CD4-positive, alpha-beta T cell treated with Interleukin-10 for 1 hour (primary cell): ENCODE data around the gene LTA4H.
"Not testable (repeated sequence)": the region's sequence is repeated elsewhere in the genome, so short reads cannot be mapped to it uniquely, and the experiment has no call there.

Source experiments
- DNase-seq: peaks from one replicate; pipeline ENCODE4 v3.0.0-alpha.2; 2020

The LTA4H gene

DNA sequence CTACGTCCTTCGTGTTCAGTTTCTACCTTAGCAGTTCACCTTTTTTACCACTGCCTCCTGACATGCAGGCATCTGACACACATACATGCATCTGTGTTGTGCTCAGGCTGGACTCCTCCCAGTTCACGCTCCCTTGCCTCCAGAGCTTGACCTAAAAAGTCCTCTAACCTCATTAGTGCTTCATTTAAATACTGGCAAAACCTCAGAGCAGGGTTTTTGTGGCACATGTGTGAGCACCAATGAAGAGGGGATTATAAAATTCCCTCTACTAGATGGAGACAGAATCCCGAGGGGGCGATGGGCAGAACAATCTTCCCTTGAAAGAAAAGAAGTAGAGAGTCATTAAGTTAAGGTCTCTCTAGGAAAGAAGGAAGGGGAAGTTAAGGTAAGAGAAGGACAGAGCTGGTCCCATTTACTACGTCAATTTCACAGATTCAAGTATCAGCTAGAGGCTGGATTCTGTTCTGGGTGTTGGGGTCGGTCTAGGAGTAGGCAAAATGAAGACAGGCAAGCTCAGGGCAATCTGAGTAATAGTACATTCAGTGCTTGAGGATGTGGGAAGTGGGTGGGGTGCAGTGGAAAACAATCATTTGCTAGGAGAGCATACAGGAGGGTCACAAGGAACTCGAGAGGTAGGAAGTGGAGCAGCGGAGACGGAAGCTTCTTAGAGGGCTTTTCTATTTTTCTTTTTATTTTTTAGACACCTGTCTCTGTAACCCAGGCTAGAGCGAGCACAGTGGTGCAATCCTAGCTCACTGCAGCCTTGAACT is 46.7 kb downstream of the LTA4H start:
- no peak for DNase-seq

DNA sequence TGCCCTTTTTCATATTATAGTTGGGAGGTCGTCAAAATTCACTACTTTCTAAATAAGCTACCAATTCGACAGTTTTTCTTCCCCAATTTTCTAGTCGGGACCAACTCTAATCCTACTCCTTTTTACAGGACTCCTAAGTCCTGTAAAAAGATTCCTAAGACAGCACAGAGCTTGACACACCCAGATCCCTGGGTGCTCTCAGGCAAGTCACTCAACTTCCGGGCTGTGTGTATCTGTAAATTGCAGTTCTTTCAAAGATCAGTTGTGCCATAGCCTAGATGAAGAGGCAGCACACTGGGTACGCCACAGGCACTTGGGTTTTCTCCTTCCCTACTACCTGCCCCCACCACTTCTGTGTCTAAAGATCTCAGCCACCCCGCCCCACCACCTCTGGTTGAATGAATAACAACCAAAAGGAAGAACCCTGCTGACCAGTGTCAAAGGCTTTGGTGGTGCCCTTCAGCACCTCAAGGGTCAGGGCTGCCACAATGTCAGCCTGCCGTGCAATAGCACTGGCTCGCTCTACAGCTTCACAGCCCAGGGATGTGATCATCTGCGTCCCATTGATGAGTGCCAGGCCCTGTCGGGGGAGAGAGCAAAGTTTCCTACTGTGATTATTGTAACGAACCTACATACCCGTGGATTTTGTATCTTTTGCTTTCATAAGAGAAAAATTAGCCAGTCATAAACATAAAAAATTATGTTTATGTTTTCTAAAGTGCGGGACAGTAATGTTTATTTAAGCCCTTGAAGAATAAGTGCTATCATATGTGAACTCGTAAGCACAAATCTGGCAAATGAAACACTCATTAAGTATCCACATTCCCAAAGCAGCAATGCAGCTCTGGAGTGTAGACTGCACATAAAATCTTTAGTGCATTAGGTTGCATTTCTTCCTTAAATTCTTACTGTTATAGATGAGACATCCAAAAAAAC is 48.5 kb downstream of the LTA4H start:
- DNase-seq, result no peak

DNA sequence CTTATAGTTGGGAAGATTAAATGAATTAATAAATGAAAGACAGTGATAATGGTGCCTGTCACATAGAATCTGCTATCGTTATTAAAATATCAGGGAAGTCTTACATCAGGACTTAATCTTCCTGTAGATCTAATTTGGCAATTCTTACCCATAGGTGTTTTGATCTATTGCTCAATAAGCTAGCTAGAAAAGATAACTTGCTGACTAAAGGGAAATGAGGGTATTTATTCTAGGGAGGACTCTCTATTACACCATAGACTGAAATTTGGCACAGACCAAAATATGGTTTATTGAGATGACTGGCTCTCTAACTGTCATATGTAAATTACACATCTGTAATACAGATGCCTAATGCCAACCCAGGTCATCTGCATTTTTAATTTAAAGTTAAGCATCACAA is 50.7 kb downstream of the LTA4H start:
- no peak for DNase-seq

DNA sequence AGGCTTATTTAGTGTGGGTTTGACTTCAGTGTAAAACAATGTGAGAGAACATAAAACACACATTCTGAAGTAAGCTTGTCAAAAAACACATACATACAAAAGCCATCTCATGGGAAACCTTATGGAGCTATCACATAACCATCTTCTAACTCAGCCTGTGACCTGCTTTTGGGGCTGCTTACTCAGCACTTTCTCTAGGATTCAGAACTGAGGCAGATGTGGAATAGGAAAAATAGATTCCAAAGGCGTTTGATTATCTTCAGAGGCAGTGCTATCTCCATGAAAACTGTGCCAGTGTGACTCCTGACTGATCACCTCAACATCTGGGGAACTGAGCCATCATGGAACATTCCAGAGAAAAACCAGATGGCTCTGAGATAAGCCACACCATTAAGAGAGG is 52.8 kb downstream of the LTA4H start:
- DNase-seq, result no peak

DNA sequence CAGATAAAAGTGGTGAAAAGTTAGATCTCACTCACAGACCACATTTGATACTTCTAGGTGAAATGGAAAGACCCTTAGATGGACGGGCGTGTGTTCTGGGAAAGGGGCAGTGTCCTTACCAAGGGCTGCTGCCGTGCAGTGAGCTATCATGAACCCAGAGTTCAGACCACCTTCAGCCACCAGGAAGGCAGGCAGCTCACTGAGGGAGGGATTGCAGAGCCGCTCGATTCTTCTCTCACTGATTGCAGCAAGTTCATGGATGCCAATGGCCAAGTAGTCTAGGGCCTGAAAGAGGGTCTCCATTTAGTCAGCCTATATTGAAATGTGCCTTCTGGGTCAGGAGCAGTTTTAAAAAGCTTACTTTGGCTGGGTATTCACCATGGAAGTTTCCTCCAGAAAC is 55.0 kb downstream of the LTA4H start:
- DNase-seq, result no peak

DNA sequence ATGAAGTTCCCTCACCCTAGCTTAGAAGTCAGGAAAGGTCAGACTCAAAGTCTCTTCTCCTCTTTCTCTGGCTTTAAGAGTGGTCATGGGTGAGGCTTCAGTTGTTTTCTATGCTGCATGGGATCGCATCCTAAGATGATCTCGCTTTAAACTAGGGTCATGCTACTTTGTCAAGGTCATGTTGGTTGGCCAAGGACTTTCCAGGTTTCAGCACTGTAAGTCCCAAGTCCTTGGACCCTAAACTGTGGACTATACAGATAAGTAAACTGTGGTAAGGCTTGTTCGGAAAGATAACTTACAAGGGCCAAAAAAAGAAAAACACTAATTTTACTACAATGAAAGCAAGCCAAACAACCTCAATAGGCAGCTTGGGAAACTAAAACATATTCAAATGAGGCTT is 56.6 kb downstream of the LTA4H start:
- no peak for DNase-seq

DNA sequence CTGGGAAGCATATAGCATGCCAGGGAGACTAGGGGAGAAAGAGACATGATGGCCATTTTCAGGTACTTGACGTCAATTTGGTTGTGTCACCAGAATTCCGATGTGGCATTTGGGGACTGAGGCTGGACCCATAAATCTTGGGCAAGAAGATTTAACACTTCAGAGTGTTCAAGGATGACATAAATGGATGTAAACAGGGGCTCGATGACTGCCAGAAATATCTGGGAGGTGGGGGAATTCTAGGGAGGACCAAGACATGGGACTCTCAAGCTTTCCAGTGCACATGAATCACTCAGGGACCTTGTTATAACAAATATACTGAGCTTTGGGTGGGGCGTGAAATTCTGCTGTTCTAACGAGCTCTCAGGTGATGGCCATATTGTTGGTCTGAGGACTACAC is 57.0 kb downstream of the LTA4H start:
- no peak for DNase-seq

DNA sequence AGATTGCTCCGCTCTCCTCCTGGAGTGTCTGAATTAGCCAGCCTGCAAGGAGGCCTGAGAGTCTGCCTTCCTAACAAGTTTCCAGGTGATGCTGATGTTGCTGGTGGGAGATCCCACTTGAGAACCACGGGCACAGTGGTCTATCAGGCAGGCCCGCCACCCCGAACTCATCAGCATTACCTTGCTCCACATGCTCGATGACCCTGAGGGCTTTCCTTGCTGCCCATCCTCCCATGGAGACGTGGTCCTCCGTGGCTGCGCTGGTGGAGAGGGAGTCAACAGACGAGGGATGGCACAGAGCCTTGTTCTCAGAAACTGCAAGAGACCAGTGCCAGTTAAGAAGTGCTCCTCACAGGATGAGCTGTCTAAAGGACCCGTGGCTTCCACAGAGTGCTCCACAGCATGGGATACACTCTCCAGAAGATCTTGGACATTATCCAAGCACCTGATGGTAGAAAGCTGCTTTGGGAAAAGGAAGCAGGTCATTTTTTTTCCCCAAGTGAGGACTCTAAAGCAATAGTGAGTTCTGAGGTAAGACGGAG is 57.6 kb downstream of the LTA4H start:
- no peak for DNase-seq

DNA sequence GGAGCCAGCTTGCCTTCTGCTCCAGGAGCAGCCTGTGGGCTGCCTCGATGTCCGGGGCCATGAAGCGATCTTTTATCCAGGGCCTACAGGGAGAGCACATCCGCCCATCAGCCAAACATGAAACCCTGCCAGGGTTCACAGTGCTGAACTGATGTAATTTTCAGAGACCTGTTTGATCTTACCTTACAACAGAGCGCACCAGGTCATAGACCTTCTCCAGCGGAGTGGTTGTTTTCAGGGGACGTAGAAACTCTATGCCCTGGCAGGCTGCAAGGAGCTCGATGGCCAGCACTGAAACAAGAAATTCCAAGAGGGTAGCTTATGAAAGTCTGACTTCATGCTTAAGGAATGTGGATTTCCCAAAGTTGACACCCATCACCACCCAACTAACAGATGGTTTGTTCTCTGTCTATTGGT is 59.0 kb downstream of the LTA4H start:
- DNase-seq, result no peak

DNA sequence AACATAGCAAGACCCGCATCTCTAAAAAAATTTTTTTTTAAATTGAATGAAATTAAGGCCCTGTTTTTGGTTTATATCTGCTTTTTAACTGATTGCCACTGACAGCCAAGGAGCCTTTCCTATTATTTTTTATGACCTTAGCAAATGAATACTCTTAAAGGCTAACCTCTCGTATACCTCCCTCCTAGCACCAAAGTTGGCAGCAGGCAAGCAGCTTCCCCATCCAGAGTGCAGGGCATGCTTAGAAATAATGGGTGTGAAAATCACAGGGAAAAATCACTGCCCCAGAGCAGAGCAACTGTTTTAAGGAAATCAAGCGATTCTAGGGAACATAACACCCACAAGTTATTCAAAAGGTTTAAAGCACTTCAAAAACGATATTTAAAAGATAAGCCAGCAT is 59.9 kb downstream of the LTA4H start:
- no peak for DNase-seq

DNA sequence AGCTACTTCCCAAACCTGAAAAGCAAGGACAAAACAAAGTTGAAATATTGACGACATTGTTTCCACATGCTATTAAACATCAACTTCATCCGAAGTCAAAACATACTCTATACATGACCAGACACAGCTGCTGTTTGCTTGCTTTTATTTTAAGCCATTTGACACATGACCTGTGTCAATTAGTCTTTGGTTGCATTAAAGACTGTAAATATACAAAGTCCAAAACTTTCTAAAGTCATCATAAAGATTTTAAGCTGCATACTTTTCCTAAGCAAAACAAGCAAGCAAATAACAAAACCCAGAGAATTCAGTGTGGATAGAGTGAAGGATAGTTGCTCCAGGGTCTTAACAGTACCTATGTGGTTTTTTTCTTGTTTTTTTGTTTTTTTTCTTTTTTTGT is 61.0 kb downstream of the LTA4H start:
- no peak for DNase-seq

DNA sequence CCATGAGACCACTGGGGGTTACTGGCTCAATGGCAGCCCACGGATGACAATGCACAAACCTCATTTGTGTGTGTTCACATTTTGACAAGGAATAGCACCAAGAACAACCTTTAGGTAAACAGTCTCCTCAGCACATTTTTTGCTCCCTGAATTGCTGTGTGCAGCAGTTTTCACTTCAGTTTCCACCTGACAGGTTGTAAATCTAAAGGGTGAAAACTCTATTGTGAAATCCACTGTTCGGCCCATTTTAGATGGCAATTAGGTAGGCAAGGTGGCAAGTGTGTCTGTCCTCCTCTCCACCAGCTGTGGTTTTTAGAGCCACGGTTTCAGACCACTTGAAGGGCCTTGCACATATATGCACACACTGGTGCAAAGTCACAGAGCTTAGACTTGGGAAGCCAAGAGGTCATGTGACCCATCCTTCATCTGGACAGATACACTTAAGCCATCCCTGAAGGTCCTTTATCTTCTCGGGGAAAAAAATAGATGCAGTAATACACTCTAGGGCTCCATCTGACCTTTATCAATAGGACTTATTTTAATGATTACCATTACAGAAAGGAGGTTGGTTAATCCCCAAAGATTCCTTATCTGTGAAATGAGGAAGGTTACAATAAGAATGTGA is 62.4 kb downstream of the LTA4H start:
- DNase-seq, result no peak

DNA sequence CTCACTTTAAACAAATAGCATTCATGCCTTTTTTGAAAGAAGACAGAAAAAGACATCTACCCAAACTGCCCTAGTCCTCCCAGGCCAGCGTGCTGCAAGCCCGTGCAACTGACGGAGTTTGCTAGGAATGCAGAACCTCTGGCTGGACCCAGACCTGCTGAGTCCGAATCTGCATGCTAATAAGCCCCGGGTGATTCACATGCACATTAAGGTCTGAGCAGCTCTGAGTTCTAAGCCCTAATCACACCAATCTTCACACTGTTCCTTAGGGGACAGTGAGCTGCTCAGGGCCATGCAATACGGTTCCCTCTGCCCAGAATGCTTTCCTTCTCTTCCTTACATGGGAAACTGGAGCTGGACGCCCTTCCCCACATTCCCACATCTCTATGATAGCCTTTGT is 64.5 kb downstream of the LTA4H start:
- DNase-seq, result no peak

DNA sequence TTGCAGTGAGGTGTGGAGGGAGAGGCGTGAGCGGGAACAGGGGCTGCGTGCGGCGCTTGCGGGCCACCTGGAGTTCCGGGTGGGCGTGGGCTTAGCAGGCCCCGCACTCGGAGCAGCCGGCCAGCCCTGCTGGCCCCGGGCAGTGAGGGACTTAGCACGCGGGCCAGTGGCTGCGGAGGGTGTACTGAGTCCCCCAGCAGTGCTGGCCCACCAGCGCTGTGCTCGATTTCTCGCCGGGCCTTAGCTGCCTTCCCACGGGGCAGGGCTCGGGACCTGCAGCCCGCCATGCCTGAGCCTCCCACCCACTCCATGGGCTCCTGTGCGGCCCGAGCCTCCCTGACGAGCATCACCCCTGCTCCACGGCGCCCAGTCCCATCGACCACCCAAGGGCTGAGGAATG is 66.3 kb downstream of the LTA4H start:
- DNase-seq, result not testable (repeated sequence)

DNA sequence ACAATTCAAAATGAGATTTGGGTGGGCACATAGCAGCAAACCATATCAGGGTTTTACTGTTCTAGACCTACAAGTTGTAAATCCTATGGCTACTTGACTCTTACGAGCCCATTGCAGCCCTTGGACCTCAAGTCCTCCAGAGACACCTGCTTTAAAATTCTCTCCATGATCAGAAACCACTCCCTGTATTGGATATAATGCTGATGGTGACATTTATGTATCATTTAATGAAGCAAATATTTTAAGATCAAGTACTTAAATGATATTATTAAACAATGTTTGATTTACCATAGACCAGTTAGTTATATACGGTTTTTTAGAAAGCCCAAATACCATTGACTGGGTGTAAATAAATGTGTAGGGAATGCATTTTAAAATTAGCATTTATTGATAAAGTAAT is 68.1 kb downstream of the LTA4H start:
- DNase-seq, result no peak

DNA sequence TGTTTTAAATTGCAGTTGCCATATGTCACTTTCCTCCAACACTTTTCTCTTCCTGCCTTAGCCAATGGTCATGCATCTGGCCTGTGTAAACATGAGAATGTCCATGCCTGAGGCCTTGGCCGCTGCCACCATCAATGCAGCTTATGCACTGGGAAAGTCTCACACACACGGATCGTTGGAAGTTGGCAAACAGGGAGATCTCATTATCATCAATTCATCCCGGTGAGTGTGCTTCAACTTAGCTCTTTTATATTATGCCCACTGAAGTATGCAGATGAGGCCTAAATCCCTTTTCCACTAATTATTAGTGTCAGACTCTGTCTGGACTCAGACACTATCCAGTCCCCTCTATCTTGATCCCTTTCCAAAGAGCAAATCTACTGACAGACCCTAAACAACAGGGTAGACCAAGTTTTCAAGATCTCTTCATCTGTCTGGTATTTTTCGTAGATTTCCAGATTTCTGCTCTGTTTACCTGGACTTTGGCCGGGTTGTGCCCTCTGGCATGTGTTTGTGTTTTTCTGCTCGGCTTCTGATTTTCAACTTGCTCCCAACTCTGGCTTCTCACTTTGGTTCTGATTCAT is 69.0 kb downstream of the LTA4H start:
- no peak for DNase-seq

DNA sequence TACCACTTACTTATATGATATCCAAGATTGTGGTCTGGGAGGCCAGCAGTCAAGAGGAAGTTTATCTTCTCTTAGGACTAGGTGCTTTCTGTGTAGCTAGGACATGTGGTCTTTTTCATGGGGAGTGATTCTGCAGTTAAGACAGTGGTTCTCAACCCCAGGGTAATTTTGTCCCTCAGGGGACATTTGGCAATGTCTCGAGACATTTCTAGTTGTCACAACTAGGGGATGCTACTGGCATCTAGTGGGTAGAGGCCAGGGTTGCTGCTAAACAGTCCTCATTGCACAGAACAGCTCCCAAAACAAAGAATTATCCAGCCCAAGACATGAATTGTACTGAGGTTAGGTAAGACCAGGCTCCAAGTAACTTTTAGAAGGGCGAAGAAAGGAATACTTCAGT is 72.3 kb downstream of the LTA4H start:
- DNase-seq, result no peak

DNA sequence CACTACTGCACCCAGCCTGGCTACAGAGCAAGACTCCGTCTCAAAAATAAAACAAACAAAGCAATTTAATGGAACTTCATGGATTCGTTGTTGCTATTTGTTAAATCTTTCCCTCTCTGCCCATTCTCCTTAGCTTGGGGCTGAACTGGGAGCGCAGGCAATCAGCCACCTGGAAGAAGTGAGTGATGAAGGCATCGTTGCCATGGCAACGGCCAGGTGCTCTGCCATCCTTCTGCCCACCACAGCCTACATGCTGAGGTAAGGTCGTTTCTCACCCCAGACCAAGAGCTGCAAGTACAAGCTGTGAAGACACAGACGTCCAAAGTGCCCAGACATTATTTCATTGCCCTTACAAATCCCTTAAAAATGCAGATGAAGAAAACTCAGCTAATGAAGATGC is 73.2 kb downstream of the LTA4H start:
- no peak for DNase-seq

DNA sequence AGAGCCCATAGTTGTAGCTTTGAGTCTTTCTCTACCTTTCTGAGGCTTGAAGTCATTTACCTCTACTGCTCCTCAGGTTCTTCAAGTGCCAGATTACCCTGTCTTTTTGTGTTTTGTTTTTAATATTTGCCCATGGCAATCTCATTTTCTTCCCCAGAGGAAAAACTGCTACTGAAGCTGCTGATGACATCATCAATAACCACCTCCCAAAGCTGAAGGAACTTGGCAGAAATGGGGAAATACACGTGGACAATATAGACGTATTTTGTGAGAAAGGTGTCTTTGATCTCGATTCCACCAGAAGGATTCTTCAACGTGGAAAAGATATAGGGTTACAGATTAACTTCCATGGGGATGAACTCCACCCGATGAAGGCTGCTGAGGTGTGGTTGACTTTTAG is 75.1 kb downstream of the LTA4H start:
- DNase-seq, result no peak

DNA sequence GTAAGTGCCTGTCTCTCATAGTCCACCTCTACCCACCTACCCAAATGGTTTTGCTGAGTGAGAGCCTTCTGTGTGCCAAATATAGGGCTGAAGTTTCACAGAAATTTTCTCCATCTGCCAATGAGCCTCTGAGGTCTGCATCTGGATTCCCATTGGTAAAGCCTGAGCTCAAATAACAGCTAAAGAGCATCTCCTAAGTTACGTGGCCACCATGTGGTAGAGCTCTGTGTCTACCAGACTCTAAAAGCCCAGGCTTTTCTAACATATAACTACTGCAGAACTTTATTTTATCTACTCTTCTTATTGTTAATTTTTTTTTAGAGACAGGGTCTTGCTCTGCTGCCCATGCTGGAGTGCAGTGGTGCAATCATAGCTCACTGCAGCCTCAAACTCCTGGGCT is 76.3 kb downstream of the LTA4H start:
- no peak for DNase-seq

DNA sequence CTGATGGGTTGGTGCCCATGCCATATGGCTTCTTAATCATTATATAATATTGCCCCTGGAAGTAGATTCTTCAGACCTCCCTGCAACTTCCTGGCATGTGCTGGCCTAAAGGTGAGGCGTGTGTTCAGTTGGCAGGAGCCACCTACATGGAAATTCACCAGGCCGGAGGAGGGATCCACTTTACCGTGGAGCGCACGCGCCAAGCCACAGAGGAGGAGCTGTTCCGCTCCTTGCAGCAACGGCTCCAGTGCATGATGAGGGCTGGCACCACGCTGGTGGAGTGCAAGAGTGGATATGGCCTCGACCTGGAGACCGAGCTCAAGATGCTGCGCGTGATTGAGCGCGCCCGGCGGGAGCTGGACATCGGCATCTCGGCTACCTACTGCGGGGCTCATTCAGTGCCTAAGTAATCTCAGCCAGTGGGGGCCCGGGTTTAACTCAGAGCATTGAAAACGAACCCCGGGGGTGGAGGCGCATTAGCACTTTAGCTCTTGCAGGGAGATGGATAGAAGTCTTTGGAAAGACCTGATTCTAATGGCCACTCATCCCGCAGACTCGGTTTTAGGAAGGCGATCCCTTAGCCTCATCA is 78.7 kb downstream of the LTA4H start:
- no peak for DNase-seq

DNA sequence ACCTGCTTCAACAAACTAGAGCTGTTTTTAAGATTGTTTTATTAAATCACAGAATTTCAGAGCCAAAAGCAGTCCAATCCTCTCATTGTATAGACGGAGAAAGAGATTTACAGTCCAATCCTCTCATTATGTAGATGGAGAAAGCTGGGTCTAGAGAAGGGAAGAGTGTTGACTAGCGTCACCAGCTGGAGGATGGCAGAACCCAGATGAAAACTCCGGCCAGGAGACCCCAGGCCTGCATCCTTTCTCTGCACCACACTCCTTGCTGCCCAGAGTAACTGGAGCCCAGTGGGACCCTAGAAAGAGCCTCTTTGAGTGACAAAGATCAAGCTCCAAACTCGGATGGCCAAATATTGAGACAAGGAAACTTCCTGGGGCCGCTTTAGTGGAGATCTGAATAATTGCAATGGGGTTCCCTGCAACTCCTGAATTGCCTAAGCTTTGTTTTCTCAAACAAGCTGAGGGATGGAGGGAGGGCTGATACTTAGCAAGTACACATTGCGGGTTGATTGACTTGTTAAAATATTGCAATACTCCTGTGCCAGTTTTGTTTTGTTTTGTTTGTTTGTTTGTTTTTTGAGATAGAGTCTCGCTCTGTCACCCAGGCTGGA is 79.7 kb downstream of the LTA4H start:
- DNase-seq, result no peak
